HG03442 (cell line): ENCODE data around the gene MPST.
A peak's percentile ranks its signal among the peaks of the same experiment; 100 is the strongest.

ENCODE experiments used
- ATAC-seq: cut with Tn5 transposase; IDR thresholded peaks from one replicate; pipeline ENCODE4 v1.9.1; 2021; ENCODE audit warnings: mild to moderate bottlenecking, moderate library complexity; ENCODE audit not compliant: unreplicated experiment

The MPST gene

GRCh38 chr22:37000676-37001534 lies 18.6 kb upstream of the MPST start:
- no peak for ATAC-seq

- no peak for ATAC-seq
Measured at GRCh38 chr22:37001826-37002225, 17.7 kb upstream of the MPST start.

GRCh38 chr22:37002633-37003032 lies 16.9 kb upstream of the MPST start:
- no peak for ATAC-seq

- ATAC-seq = no peak
Measured at GRCh38 chr22:37007651-37008050, 11.9 kb upstream of the MPST start.

DNA sequence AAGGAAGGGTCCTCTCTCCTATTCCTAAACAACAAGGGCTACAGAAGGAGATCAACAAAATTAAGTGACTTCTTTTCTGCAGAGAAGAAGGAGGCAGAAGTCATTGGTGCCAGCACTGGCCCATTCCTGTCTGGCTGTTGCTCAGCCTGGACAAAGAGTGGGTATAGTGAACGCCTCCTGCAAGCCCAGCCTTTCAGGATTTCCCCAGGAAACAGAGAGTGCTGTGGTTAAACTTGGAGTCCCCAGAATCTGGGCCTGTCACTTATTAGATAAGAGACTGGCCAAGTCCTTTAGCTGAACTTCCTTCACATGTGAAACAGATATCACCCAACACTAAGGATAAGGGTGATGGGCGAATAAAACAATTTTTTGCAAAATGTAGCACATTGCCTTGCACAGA lies 11.2 kb upstream of the MPST start:
- no peak for ATAC-seq

DNA sequence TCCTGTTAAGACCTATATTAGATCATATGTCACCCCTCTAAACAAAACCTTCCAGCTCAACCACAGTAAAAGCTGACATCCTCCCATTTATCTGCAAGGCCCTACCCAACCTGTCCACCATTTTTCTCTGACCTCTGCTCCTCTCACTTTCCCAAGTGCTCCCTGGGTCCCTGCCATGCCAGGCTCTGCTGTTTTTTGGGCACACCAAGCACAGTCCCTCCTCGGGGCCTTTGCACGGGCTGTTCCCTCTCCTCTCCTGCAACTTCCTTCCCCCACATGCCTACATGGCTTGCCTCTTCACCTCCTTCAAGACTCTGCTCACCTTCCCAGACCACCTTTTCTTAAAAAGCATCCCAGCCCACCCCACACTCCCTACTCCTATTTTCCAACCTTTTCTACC lies 10.1 kb upstream of the MPST start:
- ATAC-seq = no peak

- ATAC-seq = no peak
Measured at GRCh38 chr22:37010174-37010573, 9.4 kb upstream of the MPST start.

- ATAC-seq = no peak
Measured at GRCh38 chr22:37010976-37011375, 8.6 kb upstream of the MPST start.

- no peak for ATAC-seq
Measured at GRCh38 chr22:37011472-37011871, 8.1 kb upstream of the MPST start.

DNA sequence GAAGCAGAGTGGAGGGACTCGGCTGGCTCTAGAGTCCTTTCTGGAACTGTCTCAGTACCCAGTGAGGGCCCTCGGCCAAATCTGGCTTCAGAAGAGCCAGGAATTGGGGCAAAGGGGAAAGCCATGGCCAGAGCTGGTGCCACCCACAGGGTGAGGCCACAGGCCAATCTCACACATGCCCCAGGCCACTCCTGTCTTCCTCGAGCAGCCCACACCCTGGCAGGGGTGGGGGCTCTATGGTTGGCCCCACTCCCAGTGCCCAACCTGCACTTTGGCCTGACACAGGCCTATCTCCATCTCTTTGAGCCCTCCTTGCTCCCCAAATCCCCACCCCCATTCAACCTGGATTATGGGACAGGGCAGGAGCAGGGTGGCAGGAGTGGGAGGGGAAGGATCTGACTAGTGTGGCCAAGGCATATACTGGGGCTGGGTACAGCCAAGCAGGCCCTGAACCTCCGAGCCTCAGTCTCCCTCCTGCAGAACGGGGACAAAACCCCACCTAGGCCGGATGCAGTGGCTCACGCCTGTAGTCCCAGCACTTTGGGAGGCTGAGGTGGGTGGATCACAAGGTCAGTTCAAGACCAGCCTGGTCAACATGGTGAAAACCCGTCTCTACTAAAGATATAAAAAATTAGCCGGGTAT lies 7.2 kb upstream of the MPST start:
- no peak for ATAC-seq

GRCh38 chr22:37012956-37013355 lies 6.6 kb upstream of the MPST start:
- ATAC-seq = no peak

GRCh38 chr22:37014415-37014806 lies 5.1 kb upstream of the MPST start:
- ATAC-seq = no peak

GRCh38 chr22:37014835-37015586 lies 4.5 kb upstream of the MPST start:
- ATAC-seq = no peak

DNA sequence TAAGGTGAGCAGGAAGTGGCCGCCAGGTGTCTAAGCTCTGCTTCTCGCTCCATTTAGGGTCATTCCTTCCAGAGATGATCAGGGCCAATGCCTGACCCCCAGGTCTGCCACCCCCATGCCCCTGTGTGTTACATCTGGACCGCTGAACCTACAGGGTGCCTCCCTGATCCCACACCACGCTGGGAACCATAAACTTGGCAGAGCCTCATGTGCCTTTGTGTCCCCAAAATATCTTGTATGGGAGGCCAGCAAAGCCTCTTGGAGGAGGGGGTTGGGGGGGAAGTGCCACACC lies 4.0 kb upstream of the MPST start:
- ATAC-seq = no peak

GRCh38 chr22:37016134-37016910 lies 3.2 kb upstream of the MPST start:
- ATAC-seq = no peak

GRCh38 chr22:37017356-37017755 lies 2.2 kb upstream of the MPST start:
- ATAC-seq = no peak

DNA sequence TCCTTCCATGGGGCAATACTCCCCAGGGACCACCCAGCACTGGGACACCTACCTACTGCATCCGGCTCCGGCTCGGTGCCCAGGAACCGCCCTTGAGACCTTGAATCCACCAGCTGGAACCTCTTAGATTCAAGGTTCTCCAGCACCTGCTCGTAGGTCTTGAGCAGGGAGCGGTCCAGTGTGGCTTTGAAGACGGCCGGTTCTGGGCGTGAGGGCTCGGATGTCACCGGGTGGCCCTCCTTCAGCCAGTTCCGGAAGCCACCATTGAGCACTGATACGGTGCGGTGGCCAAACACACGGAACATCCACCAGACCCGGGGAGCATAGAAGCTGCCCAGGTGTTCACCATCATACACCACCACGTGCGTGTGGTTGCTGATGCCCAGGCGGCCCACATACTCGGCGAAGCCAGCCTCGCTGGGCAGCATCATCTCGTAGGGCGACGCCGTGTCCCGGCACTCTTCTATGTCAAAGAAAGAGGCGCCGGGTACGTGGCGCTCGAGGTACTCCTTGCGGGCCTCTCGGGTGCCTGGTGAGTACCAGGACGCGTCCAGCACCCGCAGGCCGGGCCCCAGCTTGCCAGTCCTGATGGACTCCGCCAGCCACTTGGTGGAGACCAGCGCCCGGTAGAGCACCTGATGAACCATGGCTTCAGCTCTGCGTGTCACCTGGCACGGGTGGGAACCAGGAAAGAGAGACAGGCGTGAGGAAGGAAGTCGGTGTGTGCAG lies 1.3 kb upstream of the MPST start:
- ATAC-seq = no peak

GRCh38 chr22:37018815-37019308 lies 680 bp upstream of the MPST start:
- peak; percentile 33 for ATAC-seq

DNA sequence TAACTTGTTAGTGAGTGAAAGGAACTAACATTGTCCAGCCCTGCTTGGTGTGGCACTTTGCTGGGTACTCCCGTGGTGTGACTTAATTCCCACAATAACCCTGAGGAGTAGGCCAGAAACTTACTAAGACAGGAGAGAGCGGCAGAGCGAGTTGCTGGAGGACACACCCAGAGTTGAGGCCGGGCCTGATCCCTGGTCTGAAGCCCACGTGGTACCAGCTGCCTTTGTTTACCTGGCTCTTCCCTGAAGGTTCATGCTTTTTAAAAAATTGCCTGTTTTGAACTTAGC lies 594 bp downstream of the MPST start:
- no peak for ATAC-seq

GRCh38 chr22:37021041-37021440 lies 1.5 kb downstream of the MPST start:
- ATAC-seq = no peak
